Measurements from ENCODE around the gene HAGHL. TPM values are rescaled to one million over a fixed set of nuclear protein-coding genes. Genes with fewer than 3 reads are reported as not detected.

HAGHL gene
- total and polyA plus RNA-seq, 10 donors, result 7.7 to 75.8 (median 20.3) TPM

DNA sequence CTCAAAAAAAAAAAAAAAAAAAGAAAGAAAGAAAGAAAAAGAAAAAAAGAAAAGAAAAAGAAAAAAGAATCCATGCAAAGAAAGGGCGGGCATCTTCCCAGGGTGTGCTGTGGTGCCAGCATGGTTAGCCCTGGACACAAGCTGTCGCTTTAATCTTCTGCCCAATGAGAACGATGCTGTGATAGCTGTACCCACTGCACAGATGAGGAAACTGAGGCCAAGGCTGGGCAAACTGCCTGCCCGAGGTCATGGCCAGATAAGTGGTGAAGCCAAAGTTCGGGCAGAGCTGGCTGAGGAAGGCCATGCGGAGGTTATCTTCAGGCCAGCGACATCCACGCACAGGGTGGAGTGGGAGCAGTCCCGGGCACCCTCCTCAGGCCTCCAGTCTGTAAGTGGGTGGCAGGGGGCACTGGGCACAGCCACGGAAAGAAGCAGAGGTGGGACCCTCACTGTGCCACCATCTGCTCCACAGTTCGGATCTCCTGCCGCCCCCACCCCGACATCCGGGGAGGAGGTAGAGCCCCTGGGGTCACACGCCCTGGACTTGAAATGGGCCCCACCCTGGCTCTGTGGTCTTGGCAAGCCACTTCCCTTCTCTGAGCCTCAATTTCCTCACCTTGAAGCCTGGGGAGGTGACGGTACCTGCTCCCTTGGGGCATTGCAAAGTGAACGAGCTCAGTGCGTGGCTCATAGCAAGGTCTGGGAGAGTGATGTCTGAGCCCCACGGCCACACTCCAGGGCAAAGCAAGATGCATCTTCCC is 27.8 kb upstream of the HAGHL start:
- DNase-seq, result no peak
- Histone ChIP-seq H3K4me1 (peaks cover 14 to 48% (median 35%) of the 10 kb centered on the region in 6 donors), H3K27me3 (replicated peaks in 1 of 7) (peaks cover 6 to 100% (median 79%) of the 10 kb centered on the region in 7 donors)

DNA sequence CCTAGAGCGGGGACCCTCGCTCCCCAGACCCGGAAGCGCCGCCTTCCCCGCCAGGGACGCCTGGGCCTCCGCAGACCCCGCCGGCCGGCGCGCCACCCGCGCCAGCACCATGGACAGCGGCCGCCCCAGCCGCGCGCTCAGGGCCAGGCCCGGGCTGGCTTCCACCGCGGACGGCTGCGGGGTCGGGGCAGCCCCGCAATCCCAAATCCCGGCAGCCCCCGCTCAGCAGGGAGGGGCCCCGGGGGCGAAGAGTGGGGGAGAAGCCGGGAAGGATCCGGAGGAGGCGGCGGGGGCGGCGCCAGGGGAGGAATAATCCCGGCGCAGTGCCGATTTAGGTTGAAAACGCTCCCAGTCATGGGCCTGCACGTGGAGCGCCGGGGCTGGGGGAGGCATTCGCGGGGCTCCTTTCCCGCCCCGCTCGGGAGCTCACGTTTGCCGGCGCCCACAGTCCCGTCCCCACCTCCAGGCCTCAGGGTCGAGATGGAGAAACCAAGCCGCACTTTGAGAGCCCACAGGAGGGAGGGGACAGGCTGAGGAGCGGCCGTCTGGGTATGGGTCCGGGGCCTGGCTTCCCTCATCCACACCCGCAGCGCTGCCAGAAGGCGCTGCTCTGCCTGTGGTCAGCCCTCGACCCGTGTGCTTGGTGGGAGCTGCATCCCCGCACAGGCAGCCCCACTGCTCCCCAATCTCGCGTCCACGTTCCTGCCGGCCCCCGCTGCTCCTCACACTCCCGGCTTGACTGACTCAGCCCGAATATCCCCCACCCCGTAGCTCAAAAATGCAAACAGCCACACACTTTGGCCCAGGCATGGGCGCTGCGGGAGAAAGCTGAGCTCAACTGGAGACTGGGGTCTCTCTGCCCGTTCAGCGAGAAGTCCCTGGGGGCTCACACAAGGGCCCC is 26.0 kb upstream of the HAGHL start:
- TF ChIP-seq, protein P1, sequence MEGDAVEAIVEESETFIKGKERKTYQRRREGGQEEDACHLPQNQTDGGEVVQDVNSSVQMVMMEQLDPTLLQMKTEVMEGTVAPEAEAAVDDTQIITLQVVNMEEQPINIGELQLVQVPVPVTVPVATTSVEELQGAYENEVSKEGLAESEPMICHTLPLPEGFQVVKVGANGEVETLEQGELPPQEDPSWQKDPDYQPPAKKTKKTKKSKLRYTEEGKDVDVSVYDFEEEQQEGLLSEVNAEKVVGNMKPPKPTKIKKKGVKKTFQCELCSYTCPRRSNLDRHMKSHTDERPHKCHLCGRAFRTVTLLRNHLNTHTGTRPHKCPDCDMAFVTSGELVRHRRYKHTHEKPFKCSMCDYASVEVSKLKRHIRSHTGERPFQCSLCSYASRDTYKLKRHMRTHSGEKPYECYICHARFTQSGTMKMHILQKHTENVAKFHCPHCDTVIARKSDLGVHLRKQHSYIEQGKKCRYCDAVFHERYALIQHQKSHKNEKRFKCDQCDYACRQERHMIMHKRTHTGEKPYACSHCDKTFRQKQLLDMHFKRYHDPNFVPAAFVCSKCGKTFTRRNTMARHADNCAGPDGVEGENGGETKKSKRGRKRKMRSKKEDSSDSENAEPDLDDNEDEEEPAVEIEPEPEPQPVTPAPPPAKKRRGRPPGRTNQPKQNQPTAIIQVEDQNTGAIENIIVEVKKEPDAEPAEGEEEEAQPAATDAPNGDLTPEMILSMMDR (IDR thresholded peaks at IDR 0.05 in 8 of 11, conservative IDR thresholded peaks at IDR 0.05 in 3 of 11), result no peak
- no peak for TF ChIP-seq POLR2A (IDR thresholded peaks at IDR 0.05)
- no peak for TF ChIP-seq POLR2AphosphoS5 (IDR thresholded peaks at IDR 0.05)
- H3K27ac ChIP-seq, result no peak overlapping the region
- no peak for DNase-seq
- peaks cover 1 to 41% (median 23%) of the 10 kb centered on the region in 6 donors for H3K4me1 ChIP-seq
- H3K4me3 ChIP-seq, result peak overlapping the region in 1 of 8 donors; percentile 18
- 7 to 14% (median 7%) methylated on average over 37 to 76 of the region's 76 CpGs for WGBS, 5 donors
- intact Hi-C loops (cut with DNase I; ENCODE audit: low total_unique reads), result no loop called here
- H3K9me3 ChIP-seq, result no peaks in the 10 kb centered on the region
- no peaks in the 10 kb centered on the region for H3K36me3 ChIP-seq
- peaks cover 6 to 100% (median 77%) of the 10 kb centered on the region in 7 donors for H3K27me3 ChIP-seq (replicated peaks in 1 of 7)

More for the DNA sequence above, 27.8 kb upstream of the HAGHL start:
- Histone ChIP-seq H3K36me3 (no peaks in the 10 kb centered on the region), H3K9me3 (no peaks in the 10 kb centered on the region), H3K4me3 (no peak overlapping the region), H3K27ac (no peak overlapping the region)
- WGBS, 5 donors, result 62 to 79% (median 66%) methylated on average over 14 to 19 of the region's 19 CpGs
- intact Hi-C loops (cut with DNase I; ENCODE audit: low total_unique reads), result no loop called here
- TF ChIP-seq POLR2A (IDR thresholded peaks at IDR 0.05) (no peak), POLR2AphosphoS5 (IDR thresholded peaks at IDR 0.05) (no peak)
- TF ChIP-seq, protein P1 (IDR thresholded peaks at IDR 0.05 in 8 of 11, conservative IDR thresholded peaks at IDR 0.05 in 3 of 11), result no peak

DNA sequence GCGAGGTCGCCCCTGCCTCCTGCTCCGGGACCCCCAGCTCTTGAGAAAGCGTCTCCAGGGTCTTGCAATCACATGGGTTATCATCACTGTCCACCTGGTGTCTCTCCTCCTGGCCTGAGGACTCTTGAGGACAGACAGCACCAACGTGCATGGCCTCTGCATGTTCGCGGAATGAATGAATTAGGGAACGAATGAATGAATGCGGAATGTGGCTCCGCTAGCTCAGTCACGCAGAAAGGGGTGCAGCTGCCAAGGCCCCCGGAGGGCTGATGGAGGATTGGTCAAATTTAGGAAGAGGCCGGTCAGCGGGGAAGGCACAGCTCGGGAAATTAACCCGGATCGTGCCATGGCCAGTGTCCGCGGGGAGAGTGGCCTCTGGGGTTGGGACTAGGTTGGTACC is 24.6 kb upstream of the HAGHL start:
- DNase-seq, result no peak
- Histone ChIP-seq H3K4me1 (peaks cover 0 to 46% (median 22%) of the 10 kb centered on the region in 6 donors), H3K36me3 (no peaks in the 10 kb centered on the region), H3K9me3 (no peaks in the 10 kb centered on the region), H3K27ac (no peak overlapping the region), H3K27me3 (replicated peaks in 1 of 7) (peaks cover 6 to 100% (median 82%) of the 10 kb centered on the region in 7 donors), H3K4me3 (no peak overlapping the region)
- intact Hi-C loops (cut with DNase I; ENCODE audit: low total_unique reads), result no loop called here
- 85 to 88% (median 86%) methylated on average over 19 of the region's 19 CpGs for WGBS, 5 donors
- TF ChIP-seq, protein P1 (IDR thresholded peaks at IDR 0.05 in 8 of 11, conservative IDR thresholded peaks at IDR 0.05 in 3 of 11), result no peak
- TF ChIP-seq POLR2A (IDR thresholded peaks at IDR 0.05) (no peak), POLR2AphosphoS5 (IDR thresholded peaks at IDR 0.05) (no peak)

Measured in spleen (tissue), 11 donors.